HepG2 (cell line): ENCODE results near the gene PLSCR4. TPM values are rescaled to one million over a fixed set of nuclear protein-coding genes. Genes with fewer than 3 reads are reported as not detected.

Experiments used
- ELF3 ChIP-seq: IDR thresholded peaks from 2 replicates; pipeline ENCODE4 v1.6.1; 2016; ENCODE audit warnings: missing genetic modification reagents, missing compliant biosample characterization
- IRF9 ChIP-seq: sonication (generic); formaldehyde crosslinking; IDR thresholded peaks from 2 replicates; pipeline ENCODE4 v1.8.0; 2022; ENCODE audit warnings: missing genetic modification reagents, mild to moderate bottlenecking, borderline replicate concordance
- NAIF1 ChIP-seq: sonication (generic); formaldehyde crosslinking; IDR thresholded peaks from 2 replicates; pipeline ENCODE4 v1.5.0; 2020; ENCODE audit warnings: mild to moderate bottlenecking, missing genetic modification reagents, borderline replicate concordance
- PBX3 ChIP-seq: sonication (generic); formaldehyde crosslinking; IDR thresholded peaks from 2 replicates; pipeline ENCODE4 v1.8.1; 2023; ENCODE audit warnings: missing genetic modification reagents, inconsistent platforms, borderline replicate concordance
- PLRG1 ChIP-seq: fragments of 450-650 bp; conservative IDR thresholded peaks from 2 replicates; pipeline ENCODE4 v1.6.1; 2016
- PRDM4 ChIP-seq: sonication (generic); formaldehyde crosslinking; IDR thresholded peaks from 2 replicates; pipeline ENCODE4 v1.9.0; 2021; ENCODE audit warnings: missing genetic modification reagents, borderline replicate concordance
- RAD21 ChIP-seq: fragments of 450-650 bp; formaldehyde crosslinking; IDR thresholded peaks from 2 replicates; pipeline ENCODE4 v1.5.0; 2020; ENCODE audit warnings: mild to moderate bottlenecking
- RFX1 ChIP-seq: fragments of 450-650 bp; IDR thresholded peaks from 2 replicates; pipeline ENCODE4 v1.6.1; 2017
- RXRB ChIP-seq: IDR thresholded peaks from 2 replicates; pipeline ENCODE4 v1.6.1; 2016; ENCODE audit warnings: borderline replicate concordance, missing genetic modification reagents, missing compliant biosample characterization
- SOX13 ChIP-seq, 3 experiments: fragments of 450-650 bp in 1 of 3; sonication (generic) in 1 of 3; formaldehyde crosslinking in 1 of 3; IDR thresholded peaks in 2 of 3; conservative IDR thresholded peaks in 1 of 3; 2 replicates each; pipeline versions ENCODE4 v1.5.0 to v1.6.1; 2016 to 2020; ENCODE audit warnings: antibody characterized with exemption in 1 of 3, mild to moderate bottlenecking in 1 of 3, missing compliant biosample characterization in 1 of 3, missing genetic modification reagents in 1 of 3, moderate library complexity in 1 of 3
- SOX6 ChIP-seq, 2 experiments: fragments of 450-650 bp in 1 of 2; sonication (generic) in 1 of 2; formaldehyde crosslinking in 1 of 2; IDR thresholded peaks; 2 replicates each; pipeline versions ENCODE4 v1.4.0 to v1.6.1; 2017 to 2020; ENCODE audit warnings: antibody characterized with exemption in 1 of 2, mild to moderate bottlenecking in 1 of 2, missing genetic modification reagents in 1 of 2
- TOE1 ChIP-seq: sonication (generic); formaldehyde crosslinking; IDR thresholded peaks from 2 replicates; pipeline ENCODE4 v1.4.0; 2020; ENCODE audit warnings: mild to moderate bottlenecking, missing genetic modification reagents
- YY1 ChIP-seq: IDR thresholded peaks from 2 replicates; pipeline ENCODE4 v1.6.1; 2011; ENCODE audit warnings: low read length, low read depth, moderate library complexity, mild to moderate bottlenecking; ENCODE audit not compliant: insufficient read depth, insufficient replicate concordance
- ZBTB26 ChIP-seq: IDR thresholded peaks from 2 replicates; pipeline ENCODE4 v1.6.1; 2016; ENCODE audit warnings: missing compliant biosample characterization, missing genetic modification reagents, borderline replicate concordance
- ZNF326 ChIP-seq: sonication (generic); formaldehyde crosslinking; IDR thresholded peaks from 2 replicates; pipeline ENCODE4 v1.4.0; 2020; ENCODE audit warnings: missing genetic modification reagents, borderline replicate concordance
- ZNF337 ChIP-seq: sonication (generic); formaldehyde crosslinking; IDR thresholded peaks from 2 replicates; pipeline ENCODE4 v1.5.1; 2020; ENCODE audit warnings: missing genetic modification reagents, low read depth, mild to moderate bottlenecking, borderline replicate concordance
- ZNF558 ChIP-seq: sonication (generic); formaldehyde crosslinking; IDR thresholded peaks from 2 replicates; pipeline ENCODE4 v1.9.0; 2022; ENCODE audit warnings: mild to moderate bottlenecking, missing genetic modification reagents, borderline replicate concordance
- ZNF570 ChIP-seq: sonication (generic); formaldehyde crosslinking; IDR thresholded peaks from 2 replicates; pipeline ENCODE4 v1.4.0; 2020; ENCODE audit warnings: mild to moderate bottlenecking, missing genetic modification reagents, borderline replicate concordance
- ZNF597 ChIP-seq: sonication (generic); formaldehyde crosslinking; IDR thresholded peaks from 2 replicates; pipeline ENCODE4 v1.5.0; 2020; ENCODE audit warnings: missing genetic modification reagents
- ZNF850 ChIP-seq: sonication (generic); formaldehyde crosslinking; conservative IDR thresholded peaks from 2 replicates; pipeline ENCODE4 v1.9.0; 2021; ENCODE audit warnings: mild to moderate bottlenecking, missing genetic modification reagents
- ZSCAN9 ChIP-seq: IDR thresholded peaks from 2 replicates; pipeline ENCODE4 v1.6.1; 2016; ENCODE audit warnings: borderline replicate concordance
- polyA plus RNA-seq, 8 experiments: library from polyadenylated mRNA; depleted of rRNA in 3 of 8; stranded (reverse) in 7 of 8; unstranded in 1 of 8; fragments of >200 nt; fragmentation: Illumina TruSeq in 4 of 8; extraction: Trizol in 4 of 8; gene quantifications; 2 replicates each; pipeline versions ENCODE4 v1.2.1 to v1.2.3, GENCODE V29; 2011 to 2016; ENCODE audit warnings: low read depth in 4 of 8, missing spikeins in 1 of 8, mixed read lengths in 1 of 8; ENCODE audit not compliant: insufficient read depth in 1 of 8
- total RNA-seq, 5 experiments: library from RNA; depleted of rRNA; stranded (reverse); fragments of >200 nt; fragmentation: Illumina TruSeq; extraction: Trizol; gene quantifications; 2 replicates each; pipeline ENCODE4 v1.2.3, GENCODE V29; 2016; ENCODE audit warnings: low read depth in 1 of 5

PLSCR4 gene
- total and polyA plus RNA-seq, 2 of the 13 experiments (the other 11 are each of a cell fraction or from before 2014, with no cell fraction given) = 1.5 to 59.0 TPM

- TF ChIP-seq PRDM4 (CRISPR knock-in tag) (no peak), ZNF326 (no peak), ZNF597 (no peak), RAD21 (CRISPR knock-in tag) (no peak), RFX1 (no peak), ZNF337 (peak; percentile 18; the same call in 1 of the 2 replicates), TOE1 (CRISPR knock-in tag) (no peak), RXRB (no peak), YY1 (no peak), ZSCAN9 (CRISPR knock-in tag) (0 out of 2 replicates have a peak, but pooled peaks have one; percentile 6), SOX13 (IDR thresholded peaks at IDR 0.05) (no peak), SOX13 (CRISPR knock-in tag; conservative IDR thresholded peaks at IDR 0.05 in 1 of 2, IDR thresholded peaks at IDR 0.05 in 1 of 2) (no peak), ELF3 (no peak), PLRG1 (no peak), NAIF1 (CRISPR knock-in tag) (0 out of 2 replicates have a peak, but pooled peaks have one; percentile 50), IRF9 (no peak), ZNF570 (CRISPR knock-in tag) (no peak), ZBTB26 (no peak), ZNF558 (CRISPR knock-in tag) (0 out of 2 replicates have a peak, but pooled peaks have one; percentile 38), ZNF850 (CRISPR knock-in tag) (no peak), PBX3 (CRISPR knock-in tag) (no peak), SOX6 (IDR thresholded peaks at IDR 0.05) (no peak), SOX6 (CRISPR knock-in tag; IDR thresholded peaks at IDR 0.05) (no peak)
Observed at GRCh38 chr3:146161663-146162002, 89.3 kb downstream of the PLSCR4 start (continued).
